ENCODE measurements around the gene LRRC37B.
"Not testable (repeated sequence)": the region's sequence is repeated elsewhere in the genome, so short reads cannot be mapped to it uniquely, and the experiment has no call there.

LRRC37B gene

DNA sequence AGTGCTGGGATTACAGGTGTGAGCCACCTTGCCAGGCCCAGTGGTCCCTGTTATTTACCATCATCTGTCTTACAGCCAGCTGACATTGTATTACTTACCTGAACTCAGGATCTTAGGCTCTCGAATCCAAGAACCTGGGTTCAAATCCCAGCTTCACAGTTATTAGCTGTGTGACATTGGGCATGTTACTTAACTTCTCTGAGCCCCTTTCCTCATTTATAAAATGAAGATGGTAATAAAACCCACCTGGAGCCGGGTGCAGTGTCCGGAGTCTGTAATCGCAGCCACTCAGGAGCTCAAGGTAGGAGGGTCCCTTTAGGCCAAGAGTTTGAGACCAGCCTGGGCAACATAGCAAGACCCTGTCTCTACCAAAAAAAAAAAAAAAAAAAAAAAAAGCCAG lies 79.7 kb downstream of the LRRC37B start:
- not testable (repeated sequence) for DNase-seq (ENCODE audit: low read depth in 3 of 3)

DNA sequence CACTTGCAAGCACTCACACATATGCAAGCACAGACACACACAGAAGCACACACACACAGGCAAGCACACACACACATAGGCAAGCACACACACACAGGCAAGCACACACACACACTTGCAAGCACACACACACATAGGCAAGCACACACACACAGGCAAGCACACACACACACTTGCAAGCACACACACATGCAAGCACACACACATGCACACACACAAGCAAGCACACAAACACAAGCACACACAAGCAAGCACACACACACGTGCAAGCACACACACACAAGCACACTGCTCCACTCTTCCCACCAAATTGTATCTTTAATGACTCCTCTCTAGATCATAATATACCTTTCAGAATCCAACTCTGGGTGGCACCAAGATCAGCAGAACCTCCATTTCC lies 84.9 kb downstream of the LRRC37B start:
- not testable (repeated sequence) for DNase-seq (ENCODE audit: low read depth in 3 of 3)

DNA sequence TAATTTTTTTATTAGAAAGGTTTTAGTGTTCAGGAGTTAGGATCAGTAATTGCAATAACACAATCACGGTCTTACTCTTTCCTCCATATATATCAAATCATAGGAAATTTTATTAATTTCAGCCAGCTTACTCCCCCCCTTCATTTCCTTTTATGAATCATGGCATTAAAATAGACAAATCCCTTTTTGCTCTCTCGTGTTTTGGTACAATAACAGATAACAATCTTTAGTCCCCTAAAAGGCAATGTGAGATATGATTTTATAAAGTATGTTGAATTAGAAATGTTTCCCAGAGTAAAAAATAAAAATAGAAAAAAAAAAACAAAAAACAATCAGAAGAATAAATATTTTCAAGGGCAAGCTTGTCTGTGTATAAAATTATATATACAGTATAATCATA lies 92.5 kb downstream of the LRRC37B start:
- no peak for DNase-seq (ENCODE audit: low read depth in 3 of 3)

DNA sequence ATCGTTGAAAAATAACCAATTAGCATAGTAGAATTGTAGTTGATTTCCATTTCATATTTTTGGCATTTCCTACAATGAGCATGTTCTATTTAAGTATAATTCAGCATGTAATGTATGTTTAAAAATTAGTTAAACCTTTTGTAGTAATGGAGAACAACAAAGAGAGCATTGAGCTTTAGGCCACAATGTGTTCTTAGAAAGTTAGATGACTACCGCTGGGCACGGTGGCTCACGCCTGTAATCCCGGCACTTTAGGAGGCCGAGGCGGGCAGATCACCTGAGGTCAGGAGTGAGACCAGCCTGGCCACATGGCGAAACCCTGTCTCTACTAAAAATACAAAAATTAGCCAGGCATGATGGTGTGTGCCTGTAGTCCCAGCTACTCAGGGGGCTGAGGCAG lies 93.1 kb downstream of the LRRC37B start:
- not testable (repeated sequence) for DNase-seq (ENCODE audit: low read depth in 3 of 3)

DNA sequence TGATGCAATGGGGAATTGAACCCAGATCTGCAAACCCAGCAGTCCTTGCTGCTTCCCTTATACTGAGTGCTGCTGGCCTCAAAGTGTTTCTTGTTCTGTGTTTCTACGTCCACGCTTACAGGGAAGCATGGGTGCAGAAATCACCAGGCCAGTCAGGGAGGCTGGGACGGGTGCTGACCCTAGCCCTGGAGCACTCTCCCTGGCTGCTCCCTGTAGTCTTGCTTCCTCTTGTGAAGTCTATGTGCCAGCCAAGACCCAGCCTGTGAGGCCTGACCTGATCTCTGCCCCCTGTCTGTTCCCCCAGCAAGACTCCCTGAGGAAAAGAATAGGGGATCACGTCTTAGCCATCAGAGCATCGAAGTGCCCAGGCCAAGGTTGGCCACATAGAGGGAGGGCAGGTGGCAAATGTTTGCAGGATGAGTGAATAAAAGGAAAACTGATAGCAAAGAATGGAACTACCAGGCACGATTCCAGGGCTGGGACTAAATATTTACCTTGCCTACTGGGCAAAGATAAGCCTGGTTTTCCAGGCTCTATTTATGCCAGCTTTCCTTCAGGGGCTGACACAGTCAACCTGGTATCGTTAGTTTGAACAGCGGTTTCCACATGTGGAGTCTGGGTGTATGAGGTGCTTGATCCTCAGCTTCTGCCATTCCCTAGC lies 93.9 kb downstream of the LRRC37B start:
- no peak for DNase-seq (ENCODE audit: low read depth in 3 of 3)

DNA sequence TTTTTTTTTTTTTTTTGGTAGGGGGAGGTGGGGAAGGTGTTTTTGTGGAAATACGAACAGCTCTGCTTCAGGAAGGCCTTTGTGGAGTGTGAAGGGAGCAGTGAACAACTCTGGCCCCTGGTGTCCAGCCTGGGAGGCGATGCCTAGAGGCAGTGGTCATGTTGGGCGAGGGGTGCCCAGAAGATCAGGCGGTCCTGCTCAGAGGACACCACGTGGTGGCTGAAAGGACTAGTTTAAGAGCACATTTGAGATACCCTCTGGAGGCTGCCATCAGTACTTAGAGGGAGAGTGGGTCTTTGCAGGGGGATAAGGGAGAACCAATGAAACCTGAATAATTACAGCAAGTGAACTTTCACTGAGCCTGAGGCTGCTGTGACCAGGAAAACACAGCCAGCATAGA lies 95.0 kb downstream of the LRRC37B start:
- no peak for DNase-seq (ENCODE audit: low read depth in 3 of 3)

DNA sequence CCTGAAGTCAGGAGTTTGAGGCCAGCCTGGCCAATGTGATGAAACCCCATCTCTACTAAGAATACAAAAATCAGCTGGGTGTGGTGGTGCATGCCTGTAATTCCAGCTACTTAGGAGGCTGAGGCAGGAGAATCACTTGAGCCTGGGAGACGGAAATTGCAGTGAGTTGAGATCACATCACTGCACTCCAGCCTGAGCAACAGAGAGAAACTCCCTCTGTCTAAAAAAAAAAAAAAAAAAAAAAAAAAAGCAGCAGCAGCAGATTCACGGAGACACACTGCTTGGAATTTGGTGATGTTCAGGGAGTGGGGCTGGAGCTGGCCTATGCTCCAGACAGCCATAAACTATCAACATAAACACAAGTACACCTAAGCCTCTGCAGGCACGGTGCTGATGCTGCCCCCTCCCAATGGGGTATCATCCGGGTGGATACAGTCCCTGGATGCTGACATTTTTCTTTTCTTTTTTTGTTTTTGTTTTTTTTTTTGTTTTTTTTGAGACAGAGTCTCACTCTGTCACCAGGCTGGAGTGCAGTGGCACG lies 95.5 kb downstream of the LRRC37B start:
- no peak for DNase-seq (ENCODE audit: low read depth in 3 of 3)

Data from stimulated activated CD4-positive, alpha-beta T cell treated with anti-CD3 and anti-CD28 coated beads, TNF-alpha, amount 100 ng/mL, for 4 hours (primary cell).